Smooth muscle cell (in vitro differentiated cells): Measurements from ENCODE around the gene MRPL36. TPM values are rescaled to one million over a fixed set of nuclear protein-coding genes. Genes with fewer than 3 reads are reported as not detected.

Experiments
- DNase-seq: peaks from one replicate; lab custom pipeline; 2025; ENCODE audit not compliant: unreplicated experiment; lab: John Stamatoyannopoulos, UW
- H2AFZ ChIP-seq: fragments of 200-600 bp; sonication (generic); 2 replicates; pipeline ENCODE4 v1.6.0; 2016; ENCODE audit warnings: antibody characterized with exemption, low read depth, mild to moderate bottlenecking
- H3F3A ChIP-seq: fragments of 200-600 bp; sonication (generic); 2 replicates; pipeline ENCODE4 v1.6.0; 2017; ENCODE audit warnings: antibody characterized with exemption, low read depth
- H3K27ac ChIP-seq: fragments of 200-600 bp; sonication (generic); 2 replicates; pipeline ENCODE4 v1.5.1; 2016; ENCODE audit warnings: low read depth, mild to moderate bottlenecking
- H3K27me3 ChIP-seq: fragments of 200-600 bp; sonication (generic); 2 replicates; pipeline ENCODE4 v1.6.1; 2016; ENCODE audit warnings: low read depth, mild to moderate bottlenecking
- H3K36me3 ChIP-seq: fragments of 200-600 bp; sonication (generic); 2 replicates; pipeline ENCODE4 v1.5.1; 2016; ENCODE audit warnings: low read depth
- H3K4me1 ChIP-seq: fragments of 200-600 bp; sonication (generic); 2 replicates; pipeline ENCODE4 v1.5.1; 2016; ENCODE audit warnings: low read depth
- H3K4me2 ChIP-seq: fragments of 200-600 bp; sonication (generic); 2 replicates; pipeline ENCODE4 v1.6.0; 2016; ENCODE audit warnings: mild to moderate bottlenecking
- H3K4me3 ChIP-seq: fragments of 200-600 bp; sonication (generic); 2 replicates; pipeline ENCODE4 v1.5.1; 2016; ENCODE audit warnings: mild to moderate bottlenecking
- H3K79me2 ChIP-seq: fragments of 200-600 bp; sonication (generic); 2 replicates; pipeline ENCODE4 v1.6.0; 2016; ENCODE audit warnings: low read depth, mild to moderate bottlenecking
- H3K9ac ChIP-seq: fragments of 200-600 bp; sonication (generic); 2 replicates; pipeline ENCODE4 v1.6.0; 2016; ENCODE audit warnings: low read depth
- H3K9me3 ChIP-seq: fragments of 200-600 bp; sonication (generic); replicated peaks from 2 replicates; pipeline ENCODE4 v1.5.1; 2016; ENCODE audit warnings: low read depth
- H4K20me1 ChIP-seq: fragments of 200-600 bp; sonication (generic); 2 replicates; pipeline ENCODE4 v1.6.0; 2016; ENCODE audit warnings: low read depth
- WGBS: methylation state at CpG from one replicate; pipeline ENCODE4 v1.1.7; 2016; ENCODE audit warnings: low lambda C conversion rate; 5-methylcytosine and 5-hydroxymethylcytosine counted together
- polyA plus RNA-seq: library from polyadenylated mRNA; unstranded; fragments of >200 nt; fragmentation: Nextera tagmentation; extraction: Ambion mirVana; gene quantifications from 2 replicates; pipeline ENCODE4 v1.2.1, GENCODE V29; 2016
- total RNA-seq: library from RNA; depleted of rRNA; stranded (reverse); fragments of >200 nt; gene quantifications from 2 replicates; pipeline ENCODE4 v1.2.3, GENCODE V29; 2014
- TF ChIP-seq, protein P1 (sequence below): fragments of 200-600 bp; sonication (generic); IDR thresholded peaks from 2 replicates; pipeline ENCODE4 v1.5.1; 2017; ENCODE audit warnings: borderline replicate concordance, mild to moderate bottlenecking, antibody characterized with exemption; ENCODE audit not compliant: insufficient read depth, poor library complexity, severe bottlenecking

MRPL36 gene
- total and polyA plus RNA-seq, 2 experiments from 2014 or later: 42.9 to 110 TPM

GRCh38 chr5:1778138-1779020 lies 21.3 kb downstream of the MRPL36 start:
- Histone ChIP-seq H3F3A (no peaks in the 10 kb centered on the region), H3K27me3 (no peaks in the 10 kb centered on the region), H2AFZ (no peak overlapping the region), H4K20me1 (no peaks in the 10 kb centered on the region), H3K9me3 (no peaks in the 10 kb centered on the region), H3K36me3 (no peaks in the 10 kb centered on the region), H3K4me1 (no peaks in the 10 kb centered on the region), H3K79me2 (no peaks in the 10 kb centered on the region), H3K4me3 (no peak overlapping the region), H3K27ac (no peak overlapping the region), H3K9ac (no peak overlapping the region), H3K4me2 (no peak overlapping the region)
- WGBS: 84% methylated on average over 19 of the region's 19 CpGs
- TF ChIP-seq, protein P1, sequence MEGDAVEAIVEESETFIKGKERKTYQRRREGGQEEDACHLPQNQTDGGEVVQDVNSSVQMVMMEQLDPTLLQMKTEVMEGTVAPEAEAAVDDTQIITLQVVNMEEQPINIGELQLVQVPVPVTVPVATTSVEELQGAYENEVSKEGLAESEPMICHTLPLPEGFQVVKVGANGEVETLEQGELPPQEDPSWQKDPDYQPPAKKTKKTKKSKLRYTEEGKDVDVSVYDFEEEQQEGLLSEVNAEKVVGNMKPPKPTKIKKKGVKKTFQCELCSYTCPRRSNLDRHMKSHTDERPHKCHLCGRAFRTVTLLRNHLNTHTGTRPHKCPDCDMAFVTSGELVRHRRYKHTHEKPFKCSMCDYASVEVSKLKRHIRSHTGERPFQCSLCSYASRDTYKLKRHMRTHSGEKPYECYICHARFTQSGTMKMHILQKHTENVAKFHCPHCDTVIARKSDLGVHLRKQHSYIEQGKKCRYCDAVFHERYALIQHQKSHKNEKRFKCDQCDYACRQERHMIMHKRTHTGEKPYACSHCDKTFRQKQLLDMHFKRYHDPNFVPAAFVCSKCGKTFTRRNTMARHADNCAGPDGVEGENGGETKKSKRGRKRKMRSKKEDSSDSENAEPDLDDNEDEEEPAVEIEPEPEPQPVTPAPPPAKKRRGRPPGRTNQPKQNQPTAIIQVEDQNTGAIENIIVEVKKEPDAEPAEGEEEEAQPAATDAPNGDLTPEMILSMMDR: no peak
- no peak for DNase-seq

DNA sequence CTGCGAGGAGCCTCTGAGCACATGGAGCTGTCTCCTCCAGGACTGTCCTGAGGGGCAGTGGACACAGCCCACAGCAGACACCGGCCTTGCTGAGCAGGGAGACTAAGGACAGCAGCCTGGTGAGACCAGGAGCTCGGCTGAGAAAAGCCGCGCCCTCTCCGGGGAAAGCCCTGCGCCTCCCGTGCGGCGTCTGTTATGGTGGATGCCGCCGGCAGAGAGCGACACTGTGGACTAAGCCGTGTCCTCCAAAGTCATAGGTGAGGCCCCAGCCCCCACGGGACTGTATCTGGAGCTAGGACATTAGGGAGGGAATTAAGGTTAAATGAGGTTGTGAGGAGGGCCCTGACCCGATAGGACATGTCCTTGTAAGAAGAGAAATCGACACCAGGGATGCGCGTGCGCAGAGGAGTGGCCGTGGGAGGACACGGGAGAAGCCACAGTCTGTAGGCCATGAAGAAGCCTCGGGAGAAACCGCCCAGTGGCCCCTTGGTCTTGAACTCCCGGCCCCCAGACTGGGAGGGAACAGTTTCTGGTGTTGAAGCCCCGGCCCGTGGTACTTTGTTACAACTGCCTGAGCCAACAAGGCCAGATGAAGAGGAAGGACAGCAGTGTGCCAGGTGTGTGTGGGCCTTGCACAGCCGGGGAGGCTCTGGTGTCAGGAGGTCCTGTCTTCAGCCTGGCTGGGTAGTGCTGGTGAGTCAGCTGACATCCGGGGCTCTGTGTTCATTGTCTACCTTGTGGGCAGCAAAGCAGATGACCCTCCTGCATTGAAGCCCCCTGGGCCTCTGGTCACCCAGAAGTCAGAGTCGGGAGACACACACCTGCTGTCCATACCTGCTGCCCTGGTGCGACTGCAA lies 22.1 kb downstream of the MRPL36 start:
- Histone ChIP-seq H3K9ac (no peak overlapping the region), H3K9me3 (no peaks in the 10 kb centered on the region), H2AFZ (no peak overlapping the region), H3K4me2 (no peak overlapping the region), H3K4me3 (no peak overlapping the region), H3F3A (no peaks in the 10 kb centered on the region), H3K4me1 (no peaks in the 10 kb centered on the region), H3K27ac (no peak overlapping the region), H3K27me3 (no peaks in the 10 kb centered on the region), H4K20me1 (no peaks in the 10 kb centered on the region), H3K79me2 (no peaks in the 10 kb centered on the region), H3K36me3 (no peaks in the 10 kb centered on the region)
- DNase-seq: no peak
- WGBS: 94% methylated on average over 31 of the region's 31 CpGs
- TF ChIP-seq, protein P1: no peak

GRCh38 chr5:1776831-1777230 lies 22.8 kb downstream of the MRPL36 start:
- H3K27me3 ChIP-seq: no peaks in the 10 kb centered on the region
- H4K20me1 ChIP-seq: no peaks in the 10 kb centered on the region
- no peak overlapping the region for H3K4me2 ChIP-seq
- no peak for DNase-seq
- H3K9ac ChIP-seq: no peak overlapping the region
- no peak overlapping the region for H3K4me3 ChIP-seq
- no peaks in the 10 kb centered on the region for H3K79me2 ChIP-seq
- H3K27ac ChIP-seq: no peak overlapping the region
- TF ChIP-seq, protein P1: no peak
- 93% methylated on average over 6 of the region's 6 CpGs for WGBS
- H3K36me3 ChIP-seq: no peaks in the 10 kb centered on the region
- no peaks in the 10 kb centered on the region for H3F3A ChIP-seq
- H3K4me1 ChIP-seq: no peaks in the 10 kb centered on the region
- no peaks in the 10 kb centered on the region for H3K9me3 ChIP-seq
- H2AFZ ChIP-seq: no peak overlapping the region
